Activated CD4-positive, alpha-beta T cell treated with anti-CD3 and anti-CD28 coated beads for 36 hours (primary cell): ENCODE results near the gene CFB. TPM values are rescaled to one million over a fixed set of nuclear protein-coding genes. Genes with fewer than 3 reads are reported as not detected.

Experiments used
- ATAC-seq: fragments of 200-7000 bp; cut with Tn5 transposase; one replicate; pipeline ENCODE4 v1.10.0; 2021; ENCODE audit warnings: mild to moderate bottlenecking, moderate library complexity
- CTCF ChIA-PET: fragments of 350-600 bp; sonication (Branson Sonifier 250); formaldehyde crosslinking; loops from one replicate; lab custom pipeline; 2021; ENCODE audit warnings: antibody characterized with exemption; lab: Charles Lee
- POLR2A ChIA-PET: fragments of 350-600 bp; sonication (Branson Sonifier 250); formaldehyde crosslinking; loops from one replicate; lab custom pipeline; 2021; ENCODE audit warnings: antibody characterized with exemption, inconsistent platforms; lab: Charles Lee
- DNase-seq: peaks from one replicate; pipeline ENCODE4 v3.0.0-alpha.2; 2020
- H3K27ac Mint-ChIP-seq: one replicate; pipeline ENCODE4 v1.8.0; 2021; ENCODE audit warnings: mixed read lengths
- H3K27me3 Mint-ChIP-seq: one replicate; pipeline ENCODE4 v1.8.0; 2021; ENCODE audit warnings: mixed read lengths
- H3K36me3 Mint-ChIP-seq: one replicate; pipeline ENCODE4 v1.8.0; 2021; ENCODE audit warnings: low read depth, mixed read lengths
- H3K4me1 Mint-ChIP-seq: one replicate; pipeline ENCODE4 v1.8.0; 2021; ENCODE audit warnings: mixed read lengths
- H3K4me3 Mint-ChIP-seq: one replicate; pipeline ENCODE4 v1.8.0; 2021; ENCODE audit warnings: mild to moderate bottlenecking, moderate library complexity, mixed read lengths
- H3K9me3 Mint-ChIP-seq: one replicate; pipeline ENCODE4 v1.8.0; 2021; ENCODE audit warnings: low read depth, mixed read lengths
- intact Hi-C, 2 experiments: fragments of 100-400 bp; cut with DNase I in 1 of 2; cut with micrococcal nuclease in 1 of 2; formaldehyde crosslinking; loops; one replicate each; pipeline versions ENCODE4 v1.14.2 to v1.15.1; 2022 to 2024; cut with DNase I, micrococcal nuclease
- total RNA-seq, 2 experiments: library from RNA; stranded (reverse); gene quantifications; one replicate each; pipeline ENCODE4 v1.2.3, GENCODE V29; 2021

Gene CFB
- total RNA-seq, 2 experiments from 2014 or later, result 0.69 to 0.96 TPM

DNA sequence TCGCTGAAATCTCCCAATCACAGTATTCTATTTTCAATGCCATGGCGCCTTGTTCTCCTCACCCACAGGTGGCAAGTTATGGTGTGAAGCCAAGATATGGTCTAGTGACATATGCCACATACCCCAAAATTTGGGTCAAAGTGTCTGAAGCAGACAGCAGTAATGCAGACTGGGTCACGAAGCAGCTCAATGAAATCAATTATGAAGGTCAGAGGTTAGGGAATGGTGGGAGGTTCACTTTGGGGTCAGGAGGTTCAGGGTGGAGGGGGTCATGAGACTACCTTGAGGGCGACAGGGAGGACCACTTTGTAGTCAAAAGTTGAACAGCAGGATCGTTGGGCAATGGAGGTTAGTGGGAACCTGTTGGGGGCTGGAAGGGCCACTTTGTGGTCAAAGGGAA, 2.4 kb downstream of the CFB start:
- Mint-ChIP-seq H3K4me3 (no peak overlapping the region), H3K9me3 (no peaks in the 10 kb centered on the region), H3K27ac (no peak overlapping the region), H3K27me3 (no peaks in the 10 kb centered on the region), H3K4me1 (peaks cover 8% of the 10 kb centered on the region), H3K36me3 (peaks cover 6% of the 10 kb centered on the region)
- ChIA-PET CTCF (interaction anchor here (1.0 kb wide), 1 partner anchor 30 kb away, joined by 6 read pairs; no protein-coding TSS in a partner anchor), POLR2A (no interaction called here)
- intact Hi-C loops, result loop anchor here in 1 of 2 experiments (10.0 kb wide), 1 partner anchor 116 kb away; no protein-coding TSS in a partner anchor
- ATAC-seq (no peak), DNase-seq (no peak)

DNA sequence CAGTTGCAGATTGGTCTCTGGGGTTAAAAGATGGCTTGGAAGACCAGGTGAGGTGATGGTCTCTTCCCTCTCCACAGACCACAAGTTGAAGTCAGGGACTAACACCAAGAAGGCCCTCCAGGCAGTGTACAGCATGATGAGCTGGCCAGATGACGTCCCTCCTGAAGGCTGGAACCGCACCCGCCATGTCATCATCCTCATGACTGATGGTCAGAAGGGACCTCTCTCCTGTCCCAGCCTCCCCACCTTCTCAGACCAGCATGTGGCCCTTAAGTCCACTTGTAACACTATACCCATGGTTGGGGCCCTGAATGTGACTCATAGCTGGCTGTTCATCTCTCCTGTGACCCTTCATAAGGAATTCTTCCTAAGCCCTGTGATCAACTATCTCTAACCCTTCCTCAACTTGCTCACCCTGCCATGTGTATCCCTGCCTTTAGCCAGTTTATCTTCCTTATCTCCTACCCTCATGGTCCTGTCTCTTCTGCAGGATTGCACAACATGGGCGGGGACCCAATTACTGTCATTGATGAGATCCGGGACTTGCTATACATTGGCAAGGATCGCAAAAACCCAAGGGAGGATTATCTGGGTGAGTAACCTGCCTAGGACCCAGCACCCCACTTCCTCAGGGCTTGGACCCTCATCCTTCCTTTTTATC, 3.0 kb downstream of the CFB start:
- H3K27me3 Mint-ChIP-seq, result no peaks in the 10 kb centered on the region
- no peak for ATAC-seq
- ChIA-PET POLR2A (no interaction called here), CTCF (interaction anchor here (1.0 kb wide), 1 partner anchor 31 kb away, joined by 6 read pairs; no protein-coding TSS in a partner anchor)
- peaks cover 8% of the 10 kb centered on the region for H3K4me1 Mint-ChIP-seq
- no peak overlapping the region for H3K4me3 Mint-ChIP-seq
- H3K27ac Mint-ChIP-seq, result no peak overlapping the region
- H3K36me3 Mint-ChIP-seq, result peaks cover 12% of the 10 kb centered on the region
- intact Hi-C loops, result loop anchor here in 1 of 2 experiments (10.0 kb wide), 1 partner anchor 116 kb away; no protein-coding TSS in a partner anchor
- DNase-seq, result no peak
- H3K9me3 Mint-ChIP-seq, result no peaks in the 10 kb centered on the region

DNA sequence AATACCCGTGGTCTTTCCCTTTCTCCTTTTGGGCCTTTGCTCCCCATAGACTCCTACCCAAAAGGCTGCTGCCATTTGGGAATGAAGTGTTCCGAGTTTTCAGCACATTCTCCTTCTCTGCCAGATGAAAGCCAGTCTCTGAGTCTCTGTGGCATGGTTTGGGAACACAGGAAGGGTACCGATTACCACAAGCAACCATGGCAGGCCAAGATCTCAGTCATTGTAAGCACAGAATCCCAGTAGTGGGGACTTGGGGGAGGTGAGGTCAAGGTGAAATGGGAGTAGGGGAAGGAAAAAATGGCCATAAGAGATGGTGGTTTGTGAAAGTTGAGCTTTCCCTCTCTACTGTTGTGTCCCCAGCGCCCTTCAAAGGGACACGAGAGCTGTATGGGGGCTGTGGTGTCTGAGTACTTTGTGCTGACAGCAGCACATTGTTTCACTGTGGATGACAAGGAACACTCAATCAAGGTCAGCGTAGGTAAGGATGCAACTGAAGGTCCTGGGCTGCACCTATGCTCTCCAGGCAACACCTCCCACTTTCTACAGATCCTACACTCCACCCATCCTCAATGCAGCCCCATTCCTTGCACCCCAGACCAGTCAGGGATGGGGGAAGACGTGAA, 4.1 kb downstream of the CFB start:
- ChIA-PET POLR2A (no interaction called here), CTCF (interaction anchor here (1.3 kb wide), 1 partner anchor 60 kb away, joined by 3 read pairs; no protein-coding TSS in a partner anchor)
- H3K4me1 Mint-ChIP-seq, result peaks cover 8% of the 10 kb centered on the region
- H3K9me3 Mint-ChIP-seq, result no peaks in the 10 kb centered on the region
- H3K27ac Mint-ChIP-seq, result no peak overlapping the region
- no peaks in the 10 kb centered on the region for H3K27me3 Mint-ChIP-seq
- H3K36me3 Mint-ChIP-seq, result peaks cover 22% of the 10 kb centered on the region
- ATAC-seq, result no peak
- DNase-seq, result no peak
- intact Hi-C loops, result loop anchor here (5.0 to 10.0 kb wide), 3 partner anchors 48 to 265 kb away; partner anchors contain the start of genes LY6G5C (in 1 of the 2) and ZBTB12 (in 1 of the 2)
- H3K4me3 Mint-ChIP-seq, result no peak overlapping the region

DNA sequence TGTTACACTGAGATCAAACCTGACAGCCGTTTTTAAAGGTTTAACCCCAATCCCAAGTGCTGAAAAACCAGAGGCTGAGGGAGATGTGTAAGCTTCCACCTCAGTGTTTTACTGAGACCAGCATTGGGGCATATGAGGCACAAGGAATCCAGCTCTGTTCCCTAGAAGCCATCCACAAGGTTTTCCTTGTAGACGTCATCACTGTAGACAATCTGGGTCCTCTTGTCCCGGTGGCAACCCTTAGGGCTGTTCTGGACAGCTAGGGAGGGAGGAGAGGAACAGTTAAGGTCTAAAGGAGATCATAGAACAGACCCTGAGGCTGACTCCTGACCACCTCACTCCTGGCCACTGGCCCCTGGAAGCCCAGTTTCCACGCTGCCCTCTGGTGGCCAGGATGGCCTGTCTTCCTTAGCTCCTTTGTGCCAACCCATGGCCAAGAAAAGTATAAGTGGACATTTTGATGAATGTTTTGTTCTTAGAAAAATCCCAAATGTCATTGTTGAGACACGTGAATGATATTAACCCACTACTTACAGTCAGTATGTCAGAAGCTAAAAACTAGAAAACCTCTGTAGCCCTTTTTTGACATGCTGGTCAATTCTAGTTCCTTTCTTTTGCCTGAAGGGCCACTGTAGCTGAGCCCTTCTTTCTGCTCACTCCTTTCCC, 6.4 kb downstream of the CFB start:
- no peaks in the 10 kb centered on the region for H3K27me3 Mint-ChIP-seq
- peak; percentile 69 for DNase-seq
- POLR2A ChIA-PET, result interaction anchor here (0.6 kb wide), 1 partner anchor 418 kb away, joined by 3 read pairs; no protein-coding TSS in a partner anchor
- H3K27ac Mint-ChIP-seq, result peak overlapping the region; percentile 3
- H3K9me3 Mint-ChIP-seq, result no peaks in the 10 kb centered on the region
- peaks cover 2% of the 10 kb centered on the region for H3K4me1 Mint-ChIP-seq
- CTCF ChIA-PET, result interaction anchor here (0.5 to 2.3 kb wide), 20 partner anchors 9 to 1032 kb away, joined by 3 to 18 read pairs (median 4); partner anchors contain the start of gene NEU1
- H3K36me3 Mint-ChIP-seq, result peaks cover 29% of the 10 kb centered on the region
- intact Hi-C loops, result loop anchor here in 1 of 2 experiments (5.0 to 10.0 kb wide), 2 partner anchors 50 to 267 kb away; partner anchors contain the start of genes LY6G5C and ZBTB12
- peak; percentile 64 for ATAC-seq
- no peak overlapping the region for H3K4me3 Mint-ChIP-seq

DNA sequence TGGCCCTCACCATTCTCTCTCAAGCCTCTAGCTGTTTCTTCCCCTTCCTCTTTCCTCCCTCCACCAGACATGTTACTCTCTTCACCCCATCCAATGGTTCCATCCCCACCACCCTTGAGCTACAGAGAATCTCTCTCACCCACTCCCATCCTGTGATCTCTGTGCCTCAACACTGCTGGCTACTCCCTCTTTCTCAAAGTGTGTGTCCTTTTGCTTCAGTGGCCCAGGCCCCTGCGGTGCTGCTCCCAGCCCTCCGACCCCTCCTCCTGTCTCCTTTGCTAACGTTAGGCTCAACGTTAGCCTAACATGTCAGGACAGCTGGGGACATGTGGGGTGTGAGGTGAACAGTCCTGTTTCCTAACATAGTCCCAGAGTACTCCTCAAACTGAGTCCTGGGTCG, 7.0 kb downstream of the CFB start:
- H3K36me3 Mint-ChIP-seq, result peaks cover 33% of the 10 kb centered on the region
- H3K27ac Mint-ChIP-seq, result peak overlapping the region; percentile 3
- no peak for ATAC-seq
- ChIA-PET POLR2A (no interaction called here), CTCF (interaction anchor here (0.8 to 2.3 kb wide), 17 partner anchors 9 to 239 kb away, joined by 3 to 18 read pairs (median 4); partner anchors contain the start of gene NEU1)
- peaks cover 8% of the 10 kb centered on the region for H3K4me1 Mint-ChIP-seq
- DNase-seq, result no peak
- no peaks in the 10 kb centered on the region for H3K27me3 Mint-ChIP-seq
- no peak overlapping the region for H3K4me3 Mint-ChIP-seq
- intact Hi-C loops, result loop anchor here in 1 of 2 experiments (5.0 to 10.0 kb wide), 2 partner anchors 51 to 268 kb away; partner anchors contain the start of genes LY6G5C and ZBTB12
- no peaks in the 10 kb centered on the region for H3K9me3 Mint-ChIP-seq

DNA sequence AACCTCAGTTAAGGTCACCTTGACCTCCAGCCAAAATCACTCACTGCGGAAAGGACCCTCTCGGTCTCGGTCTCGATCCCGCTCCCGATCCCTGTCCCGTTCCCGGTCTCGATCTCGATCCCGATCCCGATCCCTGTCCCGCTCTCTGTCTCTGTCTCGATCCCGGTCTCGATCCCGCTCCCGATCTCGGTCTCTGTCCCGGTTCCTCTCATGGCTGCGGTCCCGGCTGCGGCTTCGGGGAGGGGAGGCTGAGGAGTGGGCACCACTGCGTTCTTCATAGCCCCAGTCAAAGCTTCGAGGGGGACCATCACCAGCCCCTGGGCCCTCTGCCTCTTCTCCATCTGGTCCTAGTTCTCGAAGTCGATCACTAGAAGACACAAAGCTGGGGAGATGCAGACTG, 8.6 kb downstream of the CFB start:
- H3K27ac Mint-ChIP-seq, result no peak overlapping the region
- H3K36me3 Mint-ChIP-seq, result peaks cover 35% of the 10 kb centered on the region
- H3K9me3 Mint-ChIP-seq, result no peaks in the 10 kb centered on the region
- peaks cover 15% of the 10 kb centered on the region for H3K4me1 Mint-ChIP-seq
- no peak overlapping the region for H3K4me3 Mint-ChIP-seq
- ChIA-PET POLR2A (no interaction called here), CTCF (no interaction called here)
- DNase-seq (no peak), ATAC-seq (no peak)
- no peaks in the 10 kb centered on the region for H3K27me3 Mint-ChIP-seq
- intact Hi-C loops, result loop anchor here in 1 of 2 experiments (5.0 to 10.0 kb wide), 2 partner anchors 52 to 270 kb away; partner anchors contain the start of genes LY6G5C and ZBTB12

DNA sequence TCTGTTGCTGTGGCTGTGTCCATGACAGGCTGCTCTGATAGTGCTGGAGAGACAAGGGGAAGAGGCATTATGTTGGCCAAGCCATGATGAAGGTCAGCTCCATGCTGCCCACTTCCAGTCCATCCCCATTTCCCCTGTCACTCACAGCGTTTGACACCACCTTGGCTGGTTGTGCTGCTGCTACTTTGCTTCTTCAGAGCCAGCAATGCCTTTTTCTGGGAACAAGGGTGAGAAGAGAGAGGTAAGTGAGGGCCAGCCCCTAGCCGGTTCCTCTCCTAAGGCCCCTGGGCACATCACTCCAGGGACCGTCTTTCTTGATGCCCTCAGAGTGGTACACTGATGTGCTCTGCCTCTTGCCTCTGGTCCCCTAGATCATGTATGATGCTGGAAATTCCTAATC, 10.9 kb downstream of the CFB start:
- H3K4me3 Mint-ChIP-seq, result peak overlapping the region; percentile 95

DNA sequence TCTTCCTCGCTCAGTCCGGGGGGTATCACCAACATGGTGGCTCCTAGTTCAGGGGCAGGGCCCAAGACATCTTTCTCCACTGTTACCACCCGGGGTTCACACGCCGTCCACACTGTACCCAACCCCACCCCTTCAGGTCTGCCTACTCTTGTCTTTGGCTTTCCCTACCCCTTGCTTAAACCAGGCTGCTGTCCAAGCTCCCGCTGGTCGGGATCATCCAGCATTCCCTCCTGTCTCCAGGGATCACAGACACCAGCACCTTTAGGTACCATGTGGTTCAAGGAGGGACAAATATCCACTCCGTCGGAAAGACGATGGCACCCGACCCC, 12.5 kb downstream of the CFB start:
- H3K27me3 Mint-ChIP-seq, result no peaks in the 10 kb centered on the region

More for the DNA sequence above, 10.9 kb downstream of the CFB start:
- DNase-seq (no peak), ATAC-seq (no peak)
- Mint-ChIP-seq H3K4me1 (peaks cover 31% of the 10 kb centered on the region), H3K9me3 (no peaks in the 10 kb centered on the region), H3K27ac (no peak overlapping the region), H3K36me3 (peaks cover 56% of the 10 kb centered on the region), H3K27me3 (no peaks in the 10 kb centered on the region)
- ChIA-PET CTCF (no interaction called here), POLR2A (interaction anchor here (0.6 kb wide), 1 partner anchor 59 kb away, joined by 3 read pairs; no protein-coding TSS in a partner anchor)
- intact Hi-C loops, result loop anchor here (5.0 to 10.0 kb wide), 2 partner anchors 272 to 274 kb away; partner anchors contain the start of gene LY6G5C (in 2 of the 2)

DNA sequence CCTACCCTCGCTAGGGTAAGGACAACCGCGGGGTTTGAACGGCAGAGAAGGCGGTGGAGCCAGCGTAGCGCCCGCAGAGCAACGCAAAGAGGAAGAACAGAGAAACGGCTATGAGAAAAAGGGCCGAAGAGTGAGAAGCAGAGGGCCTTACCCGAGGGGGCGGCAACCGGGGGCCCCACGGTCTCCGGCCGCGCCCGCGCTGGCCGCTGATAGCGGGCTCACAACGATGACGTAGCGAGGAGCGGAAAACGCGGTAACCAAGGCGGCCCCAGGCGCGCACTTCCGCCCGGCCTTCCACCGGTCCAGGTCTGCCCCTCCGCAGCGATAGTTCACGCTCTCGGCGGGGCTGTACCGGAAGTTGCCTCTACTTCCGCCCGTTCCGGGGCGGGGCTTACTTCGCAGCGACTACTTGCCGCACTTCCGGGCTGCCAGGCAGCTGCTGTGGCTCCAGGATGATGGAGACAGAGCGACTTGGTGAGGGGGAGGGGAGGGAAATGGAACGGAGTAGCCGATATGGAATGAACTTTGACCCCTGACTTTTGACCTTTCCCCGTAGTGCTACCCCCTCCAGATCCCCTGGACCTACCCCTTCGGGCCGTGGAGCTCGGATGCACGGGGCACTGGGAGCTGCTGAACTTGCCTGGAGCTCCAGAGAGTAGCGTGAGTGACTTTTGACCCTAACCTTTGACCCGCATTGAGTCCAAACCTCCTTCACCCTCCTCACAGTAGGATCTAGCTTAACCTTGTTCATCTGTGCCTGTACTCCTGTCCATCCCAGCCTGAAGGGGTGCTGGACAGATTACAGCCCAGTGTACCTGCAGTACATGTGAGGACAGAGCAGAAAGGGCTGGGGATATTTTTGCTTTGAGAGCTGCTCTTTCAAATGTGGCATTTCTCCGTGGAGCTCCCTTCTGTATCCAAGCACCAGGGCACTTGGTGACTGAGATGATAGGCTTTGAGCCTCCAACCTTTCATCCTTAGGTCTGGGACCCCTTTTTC, 13.1 kb downstream of the CFB start, which contains the start of the genes NELFE and SKIC2:
Gene NELFE (minus strand): TSS at position 231 of the 999 bp plus-strand sequence. CDS start 525 bp downstream, outside the sequence.
Gene SKIC2 (plus strand): TSS at position 435 of the 999 bp plus-strand sequence. CDS start 18 bp downstream, at position 453.
- Mint-ChIP-seq H3K4me3 (peak within 1 kb of the TSS; percentile 95), H3K4me1 (peaks cover 34% of the 10 kb centered on the region), H3K9me3 (no peaks in the 10 kb centered on the region), H3K27ac (peak within 1 kb of the TSS; percentile 98), H3K27me3 (no peaks in the 10 kb centered on the region), H3K36me3 (peaks cover 63% of the 10 kb centered on the region)
- ChIA-PET CTCF (interaction anchor here (0.6 to 1.8 kb wide), 7 partner anchors 11 to 307 kb away, joined by 3 to 7 read pairs (median 4); partner anchors contain the start of gene DXO), POLR2A (interaction anchor here (0.5 to 2.6 kb wide), 7 partner anchors 11 to 458 kb away, joined by 3 to 16 read pairs (median 4); partner anchors contain the start of gene DXO)
- ATAC-seq (peak; percentile 99), DNase-seq (peak; percentile 99)
- intact Hi-C loops, result loop anchor here (1.0 to 10.0 kb wide), 15 partner anchors 13 to 412 kb away; partner anchors contain the start of genes DXO (in 2 of the 2), LY6G5C (in 2 of the 2), ABHD16A (in 1 of the 2) and BAG6 (in 1 of the 2)

More for the DNA sequence above, 12.5 kb downstream of the CFB start:
- no peak for ATAC-seq
- ChIA-PET POLR2A (interaction anchor here (0.5 to 2.6 kb wide), 8 partner anchors 12 to 408 kb away, joined by 3 to 16 read pairs (median 4); partner anchors contain the start of genes DXO and GPANK1), CTCF (interaction anchor here (0.8 to 1.8 kb wide), 5 partner anchors 13 to 152 kb away, joined by 4 to 7 read pairs (median 5); partner anchors contain the start of genes DXO and LSM2)
- intact Hi-C loops, result loop anchor here (5.0 to 10.0 kb wide), 2 partner anchors 274 to 276 kb away; partner anchors contain the start of gene LY6G5C (in 2 of the 2)
- peaks cover 64% of the 10 kb centered on the region for H3K36me3 Mint-ChIP-seq
- DNase-seq, result no peak
- H3K4me3 Mint-ChIP-seq, result peak overlapping the region; percentile 95
- H3K27ac Mint-ChIP-seq, result peak overlapping the region; percentile 83
- H3K4me1 Mint-ChIP-seq, result peaks cover 34% of the 10 kb centered on the region
- H3K9me3 Mint-ChIP-seq, result no peaks in the 10 kb centered on the region
